Measurements from ENCODE around the gene TCF12. TPM values are rescaled to one million over a fixed set of nuclear protein-coding genes. Genes with fewer than 3 reads are reported as not detected.

TCF12 gene
- total RNA-seq, 1 donor from 2014 or later: 112 TPM

DNA sequence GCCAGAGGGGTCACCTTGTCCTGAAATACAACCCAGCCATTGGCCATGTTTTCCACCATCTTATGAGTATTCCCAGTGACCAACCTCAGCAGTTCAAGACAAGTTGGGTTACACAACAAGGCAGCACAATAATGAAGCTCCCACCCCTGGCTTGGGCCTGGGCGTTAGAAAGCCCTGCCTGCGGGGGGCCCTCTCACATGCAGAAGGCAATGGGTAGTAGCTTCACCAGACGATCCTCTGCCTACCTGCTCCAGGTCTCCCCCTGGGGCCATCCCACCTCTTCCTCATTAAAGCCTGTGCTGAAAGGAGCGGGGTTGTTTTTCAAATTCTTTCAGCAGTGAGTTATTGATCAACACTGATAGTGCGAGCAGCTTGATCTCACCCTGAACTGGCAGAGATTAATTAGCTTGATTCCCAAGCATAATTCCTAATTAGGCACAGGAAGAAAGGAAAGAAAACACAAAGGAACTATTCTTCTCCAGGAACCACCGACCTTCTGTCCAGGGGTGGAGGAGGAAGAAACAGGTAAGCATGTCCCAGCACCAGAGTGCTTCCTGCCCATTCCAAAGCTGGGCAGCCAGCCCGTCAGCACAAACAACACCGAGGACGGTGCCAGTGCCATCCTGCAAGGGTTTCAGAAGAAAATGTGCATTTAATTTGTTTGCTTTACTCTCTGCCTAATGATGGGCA, 378.2 kb downstream of the TCF12 start:
- no peaks in the 10 kb centered on the region for H4K20me1 ChIP-seq (ENCODE audit: insufficient read depth, low read length)
- no peak overlapping the region for H3K4me3 ChIP-seq (ENCODE audit: insufficient read depth, low read depth, low read length)
- no peak for FAIRE-seq
- no peak overlapping the region for H2AFZ ChIP-seq (ENCODE audit: low read depth, low read length)
- H3K9ac ChIP-seq (ENCODE audit: low read length): no peak overlapping the region
- H3K9me3 ChIP-seq (ENCODE audit: insufficient read depth, low read depth, low read length): no peaks in the 10 kb centered on the region
- peaks cover 6% of the 10 kb centered on the region for H3K36me3 Mint-ChIP-seq (ENCODE audit: low read depth, unreplicated experiment)
- H3K27me3 ChIP-seq (ENCODE audit: insufficient read depth, low read length): no peaks in the 10 kb centered on the region
- H3K27ac Mint-ChIP-seq (ENCODE audit: unreplicated experiment): no peak overlapping the region
- H3K79me2 ChIP-seq (ENCODE audit: insufficient read depth, low read length): no peaks in the 10 kb centered on the region
- TF ChIP-seq EZH2 (IDR thresholded peaks at IDR 0.05; ENCODE audit: insufficient read depth, low read length) (no peak), CTCF (IDR thresholded peaks at IDR 0.05; ENCODE audit: insufficient read depth, low read depth, low read length) (no peak)
- H3K4me2 ChIP-seq (ENCODE audit: low read length): no peak overlapping the region
- peaks cover 5% of the 10 kb centered on the region for H3K4me1 Mint-ChIP-seq (ENCODE audit: low read depth, unreplicated experiment)
- H3K27me3 Mint-ChIP-seq (ENCODE audit: low read depth, unreplicated experiment): no peaks in the 10 kb centered on the region
- no peaks in the 10 kb centered on the region for H3K9me3 Mint-ChIP-seq (ENCODE audit: unreplicated experiment)
- DNase-seq (ENCODE audit: low read depth): no peak
- H3K36me3 ChIP-seq (ENCODE audit: insufficient read depth, low read length): no peaks in the 10 kb centered on the region
- peaks cover 3% of the 10 kb centered on the region for H3K4me1 ChIP-seq (ENCODE audit: insufficient read depth, low read length)
- H3K4me3 Mint-ChIP-seq (ENCODE audit: unreplicated experiment): no peak overlapping the region
- H3K27ac ChIP-seq (ENCODE audit: low read depth, low read length): no peak overlapping the region

DNA sequence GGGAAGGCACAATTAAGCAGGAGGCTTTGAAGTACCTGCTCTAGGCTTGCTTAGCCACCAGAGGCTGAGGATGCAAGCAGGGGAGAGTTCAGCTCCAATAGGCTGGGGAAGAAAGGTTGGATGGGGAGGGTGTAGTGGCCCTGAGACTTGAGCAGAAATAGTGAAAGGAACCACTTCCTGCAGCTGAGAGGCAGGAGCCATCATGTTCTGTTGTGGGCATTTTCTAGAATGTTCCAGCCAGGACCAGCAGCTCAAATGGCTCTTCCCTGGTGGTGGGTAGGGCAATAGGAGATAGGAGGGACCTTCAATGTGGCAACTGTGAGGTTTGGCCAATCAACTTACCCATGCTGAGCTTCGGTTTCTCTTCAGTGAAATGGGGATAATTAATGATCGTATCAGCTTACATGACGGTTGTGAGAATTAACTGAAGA, 378.7 kb downstream of the TCF12 start:
- Histone ChIP-seq H3K9ac (ENCODE audit: low read length) (no peak overlapping the region), H3K4me3 (ENCODE audit: insufficient read depth, low read depth, low read length) (no peak overlapping the region), H3K4me1 (ENCODE audit: insufficient read depth, low read length) (peaks cover 3% of the 10 kb centered on the region), H4K20me1 (ENCODE audit: insufficient read depth, low read length) (no peaks in the 10 kb centered on the region), H3K9me3 (ENCODE audit: insufficient read depth, low read depth, low read length) (no peaks in the 10 kb centered on the region), H3K27ac (ENCODE audit: low read depth, low read length) (no peak overlapping the region), H3K36me3 (ENCODE audit: insufficient read depth, low read length) (no peaks in the 10 kb centered on the region), H2AFZ (ENCODE audit: low read depth, low read length) (no peak overlapping the region), H3K4me2 (ENCODE audit: low read length) (no peak overlapping the region), H3K79me2 (ENCODE audit: insufficient read depth, low read length) (no peaks in the 10 kb centered on the region), H3K27me3 (ENCODE audit: insufficient read depth, low read length) (no peaks in the 10 kb centered on the region)
- Mint-ChIP-seq H3K27ac (ENCODE audit: unreplicated experiment) (no peak overlapping the region), H3K4me3 (ENCODE audit: unreplicated experiment) (no peak overlapping the region), H3K9me3 (ENCODE audit: unreplicated experiment) (no peaks in the 10 kb centered on the region), H3K27me3 (ENCODE audit: low read depth, unreplicated experiment) (no peaks in the 10 kb centered on the region), H3K36me3 (ENCODE audit: low read depth, unreplicated experiment) (peaks cover 4% of the 10 kb centered on the region), H3K4me1 (ENCODE audit: low read depth, unreplicated experiment) (peaks cover 5% of the 10 kb centered on the region)
- FAIRE-seq (no peak), DNase-seq (ENCODE audit: low read depth) (no peak)
- TF ChIP-seq EZH2 (IDR thresholded peaks at IDR 0.05; ENCODE audit: insufficient read depth, low read length) (no peak), CTCF (IDR thresholded peaks at IDR 0.05; ENCODE audit: insufficient read depth, low read depth, low read length) (no peak)

GRCh38 chr15:57297630-57298029, 379.2 kb downstream of the TCF12 start:
- Histone ChIP-seq H3K4me2 (ENCODE audit: low read length) (no peak overlapping the region), H3K4me1 (ENCODE audit: insufficient read depth, low read length) (peaks cover 3% of the 10 kb centered on the region), H3K36me3 (ENCODE audit: insufficient read depth, low read length) (no peaks in the 10 kb centered on the region), H3K9me3 (ENCODE audit: insufficient read depth, low read depth, low read length) (no peaks in the 10 kb centered on the region), H3K27ac (ENCODE audit: low read depth, low read length) (no peak overlapping the region), H2AFZ (ENCODE audit: low read depth, low read length) (no peak overlapping the region), H4K20me1 (ENCODE audit: insufficient read depth, low read length) (no peaks in the 10 kb centered on the region), H3K9ac (ENCODE audit: low read length) (no peak overlapping the region), H3K4me3 (ENCODE audit: insufficient read depth, low read depth, low read length) (no peak overlapping the region), H3K27me3 (ENCODE audit: insufficient read depth, low read length) (no peaks in the 10 kb centered on the region), H3K79me2 (ENCODE audit: insufficient read depth, low read length) (no peaks in the 10 kb centered on the region)
- no peak for FAIRE-seq
- no peak overlapping the region for H3K4me3 Mint-ChIP-seq (ENCODE audit: unreplicated experiment)
- H3K4me1 Mint-ChIP-seq (ENCODE audit: low read depth, unreplicated experiment): peaks cover 5% of the 10 kb centered on the region
- peaks cover 4% of the 10 kb centered on the region for H3K36me3 Mint-ChIP-seq (ENCODE audit: low read depth, unreplicated experiment)
- H3K27me3 Mint-ChIP-seq (ENCODE audit: low read depth, unreplicated experiment): no peaks in the 10 kb centered on the region
- TF ChIP-seq CTCF (IDR thresholded peaks at IDR 0.05; ENCODE audit: insufficient read depth, low read depth, low read length) (no peak), EZH2 (IDR thresholded peaks at IDR 0.05; ENCODE audit: insufficient read depth, low read length) (no peak)
- peak overlapping the region; percentile 47 for H3K27ac Mint-ChIP-seq (ENCODE audit: unreplicated experiment)
- no peaks in the 10 kb centered on the region for H3K9me3 Mint-ChIP-seq (ENCODE audit: unreplicated experiment)
- no peak for DNase-seq (ENCODE audit: low read depth)
